Breast epithelium (tissue), 4 donors: ENCODE data around the gene NRG3. TPM values are rescaled to one million over a fixed set of nuclear protein-coding genes. Genes with fewer than 3 reads are reported as not detected.

ENCODE experiments used
- DNase-seq, 2 donors: peaks; one replicate each; pipeline ENCODE4 v3.0.0-alpha.2; 2019; ENCODE audit warnings: low spot score in 2 of 2
- H3K27ac ChIP-seq, 2 donors: fragments of 200-600 bp; sonication (generic) in 1 of 2; one replicate each; pipeline ENCODE4 v1.5.1; 2016 to 2019; ENCODE audit warnings: mild to moderate bottlenecking in 1 of 2
- H3K27me3 ChIP-seq, 2 donors: fragments of 200-600 bp; sonication (generic) in 1 of 2; one replicate each; pipeline versions ENCODE4 v1.5.1 to v1.6.0; 2017 to 2019; ENCODE audit warnings: control low read depth in 1 of 2, mild to moderate bottlenecking in 1 of 2
- H3K36me3 ChIP-seq: fragments of 200-600 bp; one replicate; pipeline ENCODE4 v1.5.1; 2019
- H3K4me1 ChIP-seq, 2 donors: fragments of 200-600 bp; sonication (generic); one replicate each; pipeline ENCODE4 v1.5.1; 2016 to 2019; ENCODE audit warnings: control low read depth in 1 of 2
- H3K4me3 ChIP-seq, 3 donors: fragments of 200-600 bp; sonication (generic); 1 replicate in 2 of 3; 2 replicates in 1 of 3; pipeline ENCODE4 v1.5.1; 2016 to 2019; ENCODE audit warnings: mild to moderate bottlenecking in 3 of 3, moderate library complexity in 2 of 3
- H3K9me3 ChIP-seq, 2 donors: fragments of 200-600 bp; sonication (generic) in 1 of 2; one replicate each; pipeline ENCODE4 v1.5.1; 2016 to 2019; ENCODE audit warnings: control low read depth in 1 of 2
- CTCF ChIP-seq, 3 donors: fragments of 450-650 bp; IDR thresholded peaks; one replicate each; pipeline ENCODE4 v1.5.1; 2016 to 2017; ENCODE audit warnings: antibody characterized with exemption in 3 of 3, mild to moderate bottlenecking in 3 of 3, moderate library complexity in 3 of 3
- POLR2A ChIP-seq: fragments of 450-650 bp; IDR thresholded peaks from one replicate; pipeline ENCODE4 v1.6.1; 2016; ENCODE audit warnings: antibody characterized with exemption, mild to moderate bottlenecking, moderate library complexity
- POLR2AphosphoS5 ChIP-seq, 3 donors: sonication (generic); formaldehyde crosslinking; IDR thresholded peaks; one replicate each; pipeline ENCODE4 v1.6.1; 2017; ENCODE audit warnings: antibody characterized with exemption in 3 of 3
- intact Hi-C: fragments of 100-400 bp; cut with DNase I; formaldehyde crosslinking; loops from one replicate; pipeline ENCODE4 v1.15.1; 2023; ENCODE audit warnings: low total_unique reads
- total RNA-seq, 3 donors: library from RNA; depleted of rRNA; stranded (reverse); fragments of >200 nt; gene quantifications; one replicate each; pipeline ENCODE4 v1.1.0, GENCODE V29; 2016

The NRG3 gene
- total RNA-seq, 3 donors from 2014 or later: 0.16 to 0.88 (median 0.33) TPM

GRCh38 chr10:82924711-82925110 is 1049.7 kb downstream of the NRG3 start:
- intact Hi-C loops: no loop called here
- Histone ChIP-seq H3K4me3 (no peak overlapping the region), H3K36me3 (no peaks in the 10 kb centered on the region), H3K27me3 (no peaks in the 10 kb centered on the region), H3K9me3 (peaks cover 0 to 7% of the 10 kb centered on the region in 2 donors), H3K27ac (no peak overlapping the region), H3K4me1 (no peaks in the 10 kb centered on the region)
- TF ChIP-seq POLR2AphosphoS5 (IDR thresholded peaks at IDR 0.05) (no peak), POLR2A (no peak), CTCF (IDR thresholded peaks at IDR 0.05) (no peak)
- no peak for DNase-seq

DNA sequence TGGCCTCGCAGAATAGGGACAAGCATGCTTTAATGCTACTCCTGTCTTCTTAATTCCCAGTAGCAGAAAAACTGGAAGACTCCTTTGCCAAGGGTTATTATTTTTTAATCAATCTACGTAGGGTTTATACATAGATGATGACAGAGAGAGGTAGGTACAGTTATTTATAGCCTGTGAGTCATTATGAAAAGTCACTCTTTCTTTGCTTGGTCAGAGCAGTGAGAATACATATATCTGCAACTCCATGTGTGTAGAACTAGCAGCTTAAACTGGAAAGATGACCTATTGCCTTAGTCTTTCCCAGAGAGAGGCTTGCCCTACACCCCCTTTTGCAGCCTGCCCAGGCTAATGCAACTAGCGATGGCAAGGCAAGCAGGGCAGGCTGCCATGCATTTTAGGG is 1050.6 kb downstream of the NRG3 start:
- no peak overlapping the region for H3K4me3 ChIP-seq
- no peaks in the 10 kb centered on the region for H3K36me3 ChIP-seq
- H3K4me1 ChIP-seq: no peaks in the 10 kb centered on the region
- no peak overlapping the region for H3K27ac ChIP-seq
- DNase-seq: no peak
- H3K9me3 ChIP-seq: peaks cover 0 to 2% of the 10 kb centered on the region in 2 donors
- intact Hi-C loops: no loop called here
- no peaks in the 10 kb centered on the region for H3K27me3 ChIP-seq
- TF ChIP-seq POLR2A: no peak
- TF ChIP-seq CTCF (IDR thresholded peaks at IDR 0.05): no peak
- TF ChIP-seq POLR2AphosphoS5 (IDR thresholded peaks at IDR 0.05): no peak

GRCh38 chr10:82932451-82932850 is 1057.5 kb downstream of the NRG3 start:
- Histone ChIP-seq H3K27ac (no peak overlapping the region), H3K36me3 (no peaks in the 10 kb centered on the region), H3K4me3 (no peak overlapping the region), H3K4me1 (no peaks in the 10 kb centered on the region), H3K9me3 (no peaks in the 10 kb centered on the region), H3K27me3 (no peaks in the 10 kb centered on the region)
- TF ChIP-seq POLR2A (no peak), POLR2AphosphoS5 (IDR thresholded peaks at IDR 0.05) (no peak), CTCF (IDR thresholded peaks at IDR 0.05) (no peak)
- no peak for DNase-seq
- intact Hi-C loops: no loop called here

- Histone ChIP-seq H3K4me1 (no peaks in the 10 kb centered on the region), H3K36me3 (no peaks in the 10 kb centered on the region), H3K4me3 (no peak overlapping the region), H3K27ac (no peak overlapping the region), H3K9me3 (no peaks in the 10 kb centered on the region), H3K27me3 (no peaks in the 10 kb centered on the region)
- intact Hi-C loops: no loop called here
- TF ChIP-seq POLR2A (no peak), CTCF (IDR thresholded peaks at IDR 0.05) (no peak), POLR2AphosphoS5 (IDR thresholded peaks at IDR 0.05) (no peak)
- DNase-seq: no peak
Measured at GRCh38 chr10:82934429-82934828, 1059.4 kb downstream of the NRG3 start.

GRCh38 chr10:82934947-82935346 is 1060.0 kb downstream of the NRG3 start:
- intact Hi-C loops: no loop called here
- no peaks in the 10 kb centered on the region for H3K27me3 ChIP-seq
- no peak for TF ChIP-seq CTCF (IDR thresholded peaks at IDR 0.05)
- TF ChIP-seq POLR2A: no peak
- no peak for TF ChIP-seq POLR2AphosphoS5 (IDR thresholded peaks at IDR 0.05)
- H3K27ac ChIP-seq: no peak overlapping the region
- no peaks in the 10 kb centered on the region for H3K9me3 ChIP-seq
- DNase-seq: no peak
- H3K36me3 ChIP-seq: no peaks in the 10 kb centered on the region
- no peaks in the 10 kb centered on the region for H3K4me1 ChIP-seq
- H3K4me3 ChIP-seq: no peak overlapping the region
